Pons (tissue), 1 donor: ENCODE measurements around the gene TMEM252.
A peak's percentile ranks its signal among the peaks of the same experiment; 100 is the strongest.

Experiments
- DNase-seq: peaks from one replicate; pipeline ENCODE4 v3.0.0-alpha.2; 2016; ENCODE audit warnings: low spot score

TMEM252 gene

DNA sequence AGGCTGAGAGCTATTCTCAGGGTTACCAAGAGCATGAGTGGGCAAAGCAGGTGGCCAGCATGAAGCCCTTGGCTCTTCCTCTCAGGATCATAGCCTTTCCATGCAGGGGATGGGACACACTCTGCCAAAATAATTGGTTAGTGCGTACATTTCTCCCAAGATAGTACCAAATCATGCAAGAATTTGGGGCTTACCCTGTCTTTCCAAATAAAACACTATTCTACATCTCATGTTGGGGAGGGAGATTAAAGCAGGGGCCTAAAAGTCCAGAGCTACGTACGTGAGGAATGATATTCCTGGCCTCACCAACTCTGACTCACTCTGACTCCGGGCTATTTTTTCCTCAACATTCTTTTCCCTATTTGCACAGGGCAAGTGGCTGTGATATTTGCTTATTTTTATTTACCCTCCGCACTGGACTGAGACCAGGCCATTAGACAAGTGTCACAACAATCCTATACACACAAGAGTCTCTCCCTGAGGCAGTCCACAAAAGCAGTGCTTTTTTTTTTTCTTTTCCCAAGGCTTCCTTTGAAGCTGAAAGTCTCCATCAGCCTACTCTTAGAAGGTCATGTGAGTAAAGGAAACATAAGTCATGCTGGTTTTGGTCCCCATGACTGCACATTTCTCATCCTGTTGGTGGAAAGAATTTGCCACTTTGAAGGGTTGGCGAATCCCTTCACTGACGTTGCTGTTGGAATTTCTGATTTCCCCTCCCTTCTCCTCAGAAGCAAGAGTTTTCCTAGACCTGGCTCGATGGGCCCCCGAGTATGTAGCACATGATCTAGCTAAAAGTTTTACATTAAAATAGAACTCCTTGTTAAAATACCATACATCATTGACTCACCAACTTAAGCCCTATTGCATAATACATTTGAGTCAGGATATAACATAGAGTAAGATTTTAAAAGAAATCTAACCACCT is 40.0 kb downstream of the TMEM252 start:
- DNase-seq: no peak

DNA sequence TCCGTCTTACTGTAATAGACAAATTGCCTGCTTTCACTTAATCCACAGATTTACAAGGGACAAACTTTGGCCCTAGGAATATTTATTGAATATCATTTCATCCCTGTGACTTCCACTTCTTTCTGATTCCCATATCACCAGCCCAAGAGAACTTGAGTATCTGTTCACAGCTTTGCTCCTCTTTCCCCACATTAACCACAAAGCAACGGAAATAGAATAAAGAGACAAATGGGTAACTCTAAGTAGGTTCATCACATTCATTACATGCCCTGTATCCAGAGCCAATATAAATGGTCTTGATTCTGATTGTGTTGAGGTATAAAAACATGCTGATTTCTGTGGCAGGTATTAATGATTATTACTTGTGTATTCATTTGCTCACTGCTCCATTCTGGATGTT is 41.9 kb downstream of the TMEM252 start:
- DNase-seq: no peak

DNA sequence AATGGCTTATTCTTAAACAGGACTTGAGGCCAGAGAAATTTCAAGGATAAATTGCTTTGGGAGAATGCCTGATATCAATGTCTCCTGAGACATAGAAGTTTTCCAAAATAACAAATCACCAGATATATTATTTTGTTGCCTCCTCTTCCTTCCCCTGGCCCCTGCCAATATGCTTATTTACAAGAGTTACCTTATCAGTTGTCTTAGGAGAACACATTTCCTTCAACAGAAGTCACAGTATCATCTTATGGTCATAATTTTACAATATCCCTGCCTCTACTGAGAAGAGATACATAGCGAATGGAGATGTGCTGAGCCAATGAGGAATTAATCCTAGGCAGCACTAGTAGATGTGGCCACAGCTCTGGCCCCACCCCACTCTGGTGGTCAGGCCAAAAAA is 43.1 kb downstream of the TMEM252 start:
- DNase-seq: no peak

DNA sequence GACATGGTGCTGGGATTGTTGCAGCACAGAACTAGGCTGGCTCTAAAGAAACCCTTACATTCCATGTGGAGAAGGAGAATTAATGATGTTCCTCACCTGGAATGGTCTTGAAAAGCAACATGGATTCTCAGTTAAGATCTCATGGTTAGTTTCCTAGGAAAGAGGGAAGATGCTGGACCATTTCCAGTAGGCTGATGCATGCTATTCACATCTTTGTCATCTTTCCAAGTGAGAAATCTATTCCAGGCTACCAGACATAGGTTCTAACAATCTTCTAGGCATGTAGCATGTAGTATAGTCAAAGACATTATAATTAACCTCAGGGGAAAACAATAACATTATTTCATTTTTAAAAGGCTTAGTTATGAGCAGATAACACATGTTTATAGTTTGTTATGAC is 44.3 kb downstream of the TMEM252 start:
- DNase-seq: no peak

DNA sequence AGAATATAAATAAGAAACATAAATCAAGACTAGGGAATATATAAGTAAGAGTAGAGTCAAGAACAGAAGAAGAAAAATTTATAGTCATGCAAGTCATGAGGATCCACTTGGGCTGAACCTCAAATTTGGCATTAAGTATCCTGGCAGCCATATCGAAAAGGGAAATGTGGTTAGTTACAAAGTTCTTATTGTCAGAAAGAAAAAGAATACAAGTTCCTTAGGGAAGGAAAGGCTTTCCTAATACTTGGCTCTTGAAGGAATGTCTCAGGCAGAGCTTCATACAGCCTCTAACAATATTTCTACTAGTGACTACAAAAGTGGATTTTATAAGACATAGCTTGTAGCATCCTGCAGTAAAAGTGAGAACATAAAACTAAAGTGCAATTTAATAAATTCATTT is 45.4 kb downstream of the TMEM252 start:
- no peak for DNase-seq

DNA sequence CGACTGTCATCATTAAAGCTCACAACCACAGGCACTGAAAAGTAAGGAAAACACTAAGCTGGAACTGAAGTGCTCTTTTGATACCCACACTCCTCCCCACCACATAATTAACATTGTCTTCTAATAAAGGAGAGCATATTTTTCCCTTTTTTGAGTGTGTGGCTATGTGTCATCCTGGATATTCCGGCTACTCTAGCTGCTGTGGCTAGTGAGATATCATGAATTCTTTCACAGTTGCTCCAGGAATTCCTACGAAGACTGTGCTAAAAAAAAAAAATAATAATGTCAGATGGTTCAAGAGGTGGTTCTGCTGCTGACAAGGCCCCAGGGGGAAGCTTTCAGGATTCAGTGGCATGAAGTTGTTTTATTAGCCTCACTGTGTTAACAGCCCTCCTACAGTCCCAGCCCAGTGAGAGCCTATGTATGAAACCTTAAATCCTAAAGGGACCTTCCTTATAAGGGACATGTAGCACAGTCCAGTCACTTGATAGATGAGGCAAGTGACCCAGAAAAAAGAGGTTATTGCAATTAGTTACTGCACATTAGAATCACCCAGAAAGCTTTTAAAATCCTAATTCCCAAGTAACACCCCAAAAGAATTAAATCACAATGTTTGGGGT is 46.6 kb downstream of the TMEM252 start:
- DNase-seq: no peak

DNA sequence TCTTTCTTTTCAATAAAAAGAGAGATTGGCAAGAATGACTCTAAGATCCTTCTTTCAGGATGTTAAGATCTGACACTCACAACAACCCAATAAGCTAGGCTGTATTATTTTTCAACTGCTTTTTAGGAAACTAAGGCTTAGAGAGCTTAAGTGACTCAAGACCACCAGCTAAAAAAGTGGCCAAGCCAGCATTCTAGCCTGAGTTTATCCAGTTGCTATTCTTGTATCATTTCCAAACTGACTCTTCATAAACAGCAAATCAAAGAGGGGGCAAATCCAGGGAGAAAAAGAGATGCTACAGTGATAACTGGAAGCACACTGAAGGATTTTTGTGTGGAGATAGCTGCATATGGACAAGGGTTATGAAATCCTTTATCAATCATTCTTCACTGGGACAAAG is 47.1 kb downstream of the TMEM252 start:
- DNase-seq: no peak

DNA sequence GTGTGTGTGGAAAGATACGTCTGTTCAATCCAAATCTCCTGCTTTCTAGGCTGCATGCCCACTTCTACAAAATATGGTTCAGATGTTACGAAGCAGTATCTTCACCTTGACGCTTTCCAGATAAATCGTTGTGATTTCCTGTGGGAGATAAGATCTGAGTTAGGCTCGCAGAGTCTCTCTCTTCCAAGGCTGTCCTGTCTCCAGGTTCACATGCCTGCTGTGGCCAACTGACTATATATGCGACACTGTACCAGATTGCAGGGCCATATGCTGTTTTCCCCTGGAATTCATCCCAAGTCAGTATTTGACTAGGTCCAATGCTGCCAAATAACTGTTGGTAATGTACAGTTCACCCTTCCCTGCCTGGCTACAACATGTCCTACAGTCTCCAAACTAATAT is 47.9 kb downstream of the TMEM252 start:
- peak; percentile 7 for DNase-seq

DNA sequence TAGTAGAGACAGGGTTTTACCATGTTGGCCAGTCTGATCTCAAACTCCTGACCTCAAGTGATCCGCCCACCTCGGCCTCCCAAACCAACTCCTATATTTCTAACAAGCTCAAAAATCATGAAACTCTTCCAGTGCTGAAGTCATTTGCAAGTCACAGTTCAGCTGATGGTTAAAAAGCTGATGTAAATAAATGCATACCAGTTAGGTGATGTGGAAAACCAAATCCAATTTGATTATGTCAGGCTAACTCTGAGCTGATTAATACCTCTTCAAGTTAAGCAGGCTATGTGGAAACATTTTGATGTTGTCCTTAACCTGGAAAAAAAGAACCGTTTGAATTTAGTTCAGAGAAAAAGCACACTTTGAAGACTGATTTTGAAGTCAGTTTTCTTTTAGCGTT is 51.0 kb downstream of the TMEM252 start:
- no peak for DNase-seq

DNA sequence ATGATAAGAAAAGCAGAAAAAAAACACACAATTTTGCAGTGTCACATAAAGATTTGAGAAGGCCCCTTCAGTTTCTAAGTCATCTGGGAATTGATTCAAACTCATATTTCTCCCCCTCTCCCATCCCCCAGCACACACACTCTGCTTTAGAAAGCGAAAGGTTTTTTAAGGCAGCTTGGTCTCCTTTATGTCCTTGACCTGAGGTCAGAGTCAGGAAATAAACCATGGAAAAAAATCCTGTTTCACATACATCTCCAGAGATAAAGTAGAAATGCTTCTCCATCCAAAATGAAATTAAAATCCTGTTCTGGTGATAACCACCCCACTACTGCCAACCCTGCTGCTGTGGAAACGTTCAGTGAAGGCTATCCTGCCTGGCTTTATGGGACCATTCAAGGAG is 52.6 kb downstream of the TMEM252 start:
- DNase-seq: no peak
